ENCODE measurements around the gene NMT1. TPM values are rescaled to one million over a fixed set of nuclear protein-coding genes. Genes with fewer than 3 reads are reported as not detected.

NMT1 gene
- total RNA-seq, 1 experiment from 2014 or later = 103 TPM

- peak; percentile 32 for DNase-seq
- Histone ChIP-seq H3K9me3 (no peaks in the 10 kb centered on the region), H3K27me3 (no peaks in the 10 kb centered on the region), H3K4me3 (peak overlapping the region; percentile 76), H3K36me3 (no peaks in the 10 kb centered on the region)
Observed at GRCh38 chr17:45131616-45132319, 70.7 kb downstream of the NMT1 start.

- H3K36me3 ChIP-seq = no peaks in the 10 kb centered on the region
- no peaks in the 10 kb centered on the region for H3K27me3 ChIP-seq
- no peaks in the 10 kb centered on the region for H3K9me3 ChIP-seq
- peak within 1 kb of the TSS; percentile 76 for H3K4me3 ChIP-seq
- no peak for DNase-seq
Observed at GRCh38 chr17:45132320-45132571, 71.1 kb downstream of the NMT1 start, which contains the start of gene PLCD3. TSS of gene PLCD3 (minus strand) at chr17:45132515. CDS start at chr17:45132410, 105 bp downstream.

GRCh38 chr17:45132572-45133463, 71.7 kb downstream of the NMT1 start:
- no peaks in the 10 kb centered on the region for H3K9me3 ChIP-seq
- DNase-seq = peak; percentile 81
- H3K36me3 ChIP-seq = no peaks in the 10 kb centered on the region
- H3K4me3 ChIP-seq = peak overlapping the region; percentile 76
- H3K27me3 ChIP-seq = no peaks in the 10 kb centered on the region

GRCh38 chr17:45135192-45135977, 74.3 kb downstream of the NMT1 start, which contains the start of gene ACBD4:
TSS of gene ACBD4 (plus strand) at chr17:45135687. CDS start at chr17:45136145, 458 bp downstream.
- peak within 1 kb of the TSS; percentile 60 for H3K4me3 ChIP-seq
- no peaks in the 10 kb centered on the region for H3K36me3 ChIP-seq
- no peaks in the 10 kb centered on the region for H3K9me3 ChIP-seq
- peak; percentile 92 for DNase-seq
- H3K27me3 ChIP-seq = no peaks in the 10 kb centered on the region

DNA sequence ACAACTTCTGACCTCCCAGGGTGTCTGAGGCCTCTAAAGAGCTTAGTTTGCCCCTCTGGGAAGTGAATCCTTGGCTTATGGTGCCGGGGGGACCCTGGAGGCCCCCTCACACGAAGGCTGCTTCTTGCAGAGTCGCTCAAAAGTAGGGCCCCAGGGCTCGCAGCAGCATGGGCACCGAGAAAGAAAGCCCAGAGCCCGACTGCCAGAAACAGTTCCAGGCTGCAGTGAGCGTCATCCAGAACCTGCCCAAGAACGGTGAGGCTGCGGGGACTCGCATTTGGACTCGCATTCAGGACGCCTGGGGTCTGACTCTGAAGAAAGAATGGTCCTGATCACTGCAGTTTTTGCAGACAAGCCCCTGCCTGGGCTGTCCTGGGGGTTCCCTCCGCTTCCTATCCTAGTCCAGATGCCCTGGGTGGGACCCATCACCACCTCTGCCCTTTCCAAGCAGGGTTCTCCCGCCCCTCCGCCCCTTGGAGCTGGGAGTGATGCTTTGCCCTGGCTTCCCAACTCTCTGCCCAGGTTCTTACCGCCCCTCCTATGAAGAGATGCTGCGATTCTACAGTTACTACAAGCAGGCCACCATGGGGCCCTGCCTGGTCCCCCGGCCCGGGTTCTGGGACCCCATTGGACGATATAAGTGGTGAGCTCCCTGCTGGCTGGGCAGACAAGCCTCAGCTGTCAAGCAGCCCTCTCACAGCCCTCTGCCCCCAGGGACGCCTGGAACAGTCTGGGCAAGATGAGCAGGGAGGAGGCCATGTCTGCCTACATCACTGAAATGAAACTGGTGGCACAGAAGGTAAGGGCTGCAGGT, 75.1 kb downstream of the NMT1 start:
- H3K9me3 ChIP-seq = no peaks in the 10 kb centered on the region
- H3K4me3 ChIP-seq = peak overlapping the region; percentile 60
- H3K36me3 ChIP-seq = no peaks in the 10 kb centered on the region
- no peak for DNase-seq
- no peaks in the 10 kb centered on the region for H3K27me3 ChIP-seq

DNA sequence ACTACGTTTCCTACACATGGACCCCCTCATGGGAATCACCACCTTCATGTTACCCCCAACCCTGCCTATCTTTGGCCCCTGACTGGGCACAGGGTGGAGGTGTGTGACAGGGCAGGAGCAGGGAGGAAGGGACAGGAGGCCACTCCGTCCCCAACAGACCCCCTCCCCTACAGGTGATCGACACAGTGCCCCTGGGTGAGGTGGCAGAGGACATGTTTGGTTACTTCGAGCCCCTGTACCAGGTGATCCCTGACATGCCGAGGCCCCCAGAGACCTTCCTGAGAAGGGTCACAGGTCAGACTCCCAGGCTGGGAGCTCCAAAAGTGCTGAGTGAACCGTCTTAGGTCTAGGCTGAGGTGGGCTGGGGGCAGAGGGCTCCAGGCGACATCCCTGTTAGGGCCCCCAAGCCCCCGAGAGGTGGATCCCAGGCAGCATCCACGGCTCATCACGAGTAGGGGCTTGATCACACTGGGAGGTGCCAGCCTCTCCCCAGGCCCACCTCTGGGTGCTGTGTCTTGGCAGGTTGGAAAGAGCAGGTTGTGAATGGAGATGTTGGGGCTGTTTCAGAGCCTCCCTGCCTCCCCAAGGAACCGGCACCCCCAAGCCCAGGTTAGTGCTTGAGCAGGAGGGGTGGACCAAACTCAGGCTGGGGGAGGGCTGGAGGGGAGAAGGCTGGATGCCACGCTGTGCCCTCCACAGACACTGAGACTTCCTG, 75.9 kb downstream of the NMT1 start:
- Histone ChIP-seq H3K27me3 (no peaks in the 10 kb centered on the region), H3K4me3 (no peak overlapping the region)

GRCh38 chr17:45137561-45138305, 76.6 kb downstream of the NMT1 start:
- no peaks in the 10 kb centered on the region for H3K27me3 ChIP-seq
- no peak overlapping the region for H3K4me3 ChIP-seq
- no peak for DNase-seq
- H3K9me3 ChIP-seq = no peaks in the 10 kb centered on the region
- no peaks in the 10 kb centered on the region for H3K36me3 ChIP-seq

More for the DNA sequence above, 75.9 kb downstream of the NMT1 start:
- Histone ChIP-seq H3K36me3 (no peaks in the 10 kb centered on the region), H3K9me3 (no peaks in the 10 kb centered on the region)
- no peak for DNase-seq

DNA sequence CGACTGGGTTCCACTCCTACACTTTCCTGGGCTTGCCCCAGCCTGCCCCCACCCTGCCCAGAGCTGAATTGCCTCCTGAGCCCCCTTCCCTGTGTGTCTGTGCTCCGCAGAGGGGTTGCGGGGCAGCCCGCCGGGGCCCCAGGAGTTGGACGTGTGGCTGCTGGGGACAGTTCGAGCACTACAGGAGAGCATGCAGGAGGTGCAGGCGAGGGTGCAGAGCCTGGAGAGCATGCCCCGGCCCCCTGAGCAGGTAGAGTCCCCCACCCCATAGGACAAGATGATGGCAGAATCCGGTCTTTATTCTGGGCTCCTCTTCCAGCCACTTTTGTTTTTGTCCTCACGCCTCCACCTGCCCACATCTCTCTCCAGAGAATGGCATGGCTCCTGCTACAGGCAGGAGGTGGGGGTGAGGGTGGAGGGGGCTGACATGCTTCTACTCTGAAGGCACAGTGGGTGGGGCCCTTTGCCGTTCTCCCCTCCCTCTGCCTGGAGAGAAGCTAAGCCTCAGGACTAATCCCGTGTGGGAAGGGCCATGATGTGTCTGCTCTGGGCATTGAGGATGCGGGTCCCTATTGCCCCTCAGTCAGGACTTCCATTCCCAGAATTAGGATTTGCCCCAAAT, 77.9 kb downstream of the NMT1 start:
- no peaks in the 10 kb centered on the region for H3K9me3 ChIP-seq
- H3K27me3 ChIP-seq = no peaks in the 10 kb centered on the region
- H3K4me3 ChIP-seq = no peak overlapping the region
- DNase-seq = no peak
- no peaks in the 10 kb centered on the region for H3K36me3 ChIP-seq

DNA sequence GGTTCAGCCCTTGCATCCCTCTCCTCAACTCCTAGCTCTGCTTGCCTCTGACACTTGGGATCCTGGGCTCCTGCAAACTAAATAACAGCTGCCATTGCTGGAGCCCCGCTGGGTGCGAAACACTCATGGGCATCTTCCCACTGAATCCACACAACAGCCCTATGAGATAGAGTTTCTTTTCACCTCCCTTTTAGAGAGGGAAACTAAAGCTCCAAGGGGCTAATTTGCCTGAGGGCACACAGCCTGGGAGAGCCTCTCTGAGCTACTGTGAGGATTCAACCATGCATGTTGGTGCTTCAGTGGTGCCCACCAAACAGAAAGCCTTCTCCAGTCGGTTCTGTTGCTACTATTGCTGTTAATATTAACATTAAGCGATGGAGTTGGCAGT, 78.4 kb downstream of the NMT1 start:
- Histone ChIP-seq H3K4me3 (no peak overlapping the region), H3K27me3 (no peaks in the 10 kb centered on the region), H3K36me3 (no peaks in the 10 kb centered on the region), H3K9me3 (no peaks in the 10 kb centered on the region)
- DNase-seq = no peak

DNA sequence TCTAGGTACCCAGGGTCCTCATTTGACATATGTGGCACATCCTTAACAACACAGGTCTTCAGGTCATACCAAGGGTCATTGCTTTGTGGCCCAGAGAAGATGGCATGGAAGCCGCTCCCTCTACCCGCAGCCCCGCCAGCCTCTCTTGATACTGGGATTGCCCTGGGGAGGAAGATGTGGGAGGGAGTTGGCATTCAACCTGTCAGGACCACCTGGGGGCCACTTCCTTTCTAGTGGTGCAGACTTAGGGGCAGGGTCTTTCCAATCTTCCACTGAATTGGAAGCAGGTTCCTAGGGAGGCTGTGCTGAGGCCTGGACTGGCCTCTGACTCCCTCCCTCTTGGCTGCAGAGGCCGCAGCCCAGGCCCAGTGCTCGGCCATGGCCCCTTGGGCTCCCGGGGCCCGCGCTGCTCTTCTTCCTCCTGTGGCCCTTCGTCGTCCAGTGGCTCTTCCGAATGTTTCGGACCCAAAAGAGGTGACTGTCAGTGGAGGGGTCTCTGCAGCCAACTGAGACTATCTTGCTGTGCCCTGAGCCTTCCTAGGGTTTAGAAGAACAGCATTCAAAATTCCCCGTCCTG, 82.1 kb downstream of the NMT1 start:
- Histone ChIP-seq H3K9me3 (no peaks in the 10 kb centered on the region), H3K4me3 (no peak overlapping the region), H3K36me3 (no peaks in the 10 kb centered on the region), H3K27me3 (no peaks in the 10 kb centered on the region)
- no peak for DNase-seq

- H3K9me3 ChIP-seq = no peaks in the 10 kb centered on the region
- H3K4me3 ChIP-seq = peak overlapping the region; percentile 29
- H3K27me3 ChIP-seq = no peaks in the 10 kb centered on the region
- no peaks in the 10 kb centered on the region for H3K36me3 ChIP-seq
- peak; percentile 81 for DNase-seq
Observed at GRCh38 chr17:45143767-45144198, 82.7 kb downstream of the NMT1 start.

DNA sequence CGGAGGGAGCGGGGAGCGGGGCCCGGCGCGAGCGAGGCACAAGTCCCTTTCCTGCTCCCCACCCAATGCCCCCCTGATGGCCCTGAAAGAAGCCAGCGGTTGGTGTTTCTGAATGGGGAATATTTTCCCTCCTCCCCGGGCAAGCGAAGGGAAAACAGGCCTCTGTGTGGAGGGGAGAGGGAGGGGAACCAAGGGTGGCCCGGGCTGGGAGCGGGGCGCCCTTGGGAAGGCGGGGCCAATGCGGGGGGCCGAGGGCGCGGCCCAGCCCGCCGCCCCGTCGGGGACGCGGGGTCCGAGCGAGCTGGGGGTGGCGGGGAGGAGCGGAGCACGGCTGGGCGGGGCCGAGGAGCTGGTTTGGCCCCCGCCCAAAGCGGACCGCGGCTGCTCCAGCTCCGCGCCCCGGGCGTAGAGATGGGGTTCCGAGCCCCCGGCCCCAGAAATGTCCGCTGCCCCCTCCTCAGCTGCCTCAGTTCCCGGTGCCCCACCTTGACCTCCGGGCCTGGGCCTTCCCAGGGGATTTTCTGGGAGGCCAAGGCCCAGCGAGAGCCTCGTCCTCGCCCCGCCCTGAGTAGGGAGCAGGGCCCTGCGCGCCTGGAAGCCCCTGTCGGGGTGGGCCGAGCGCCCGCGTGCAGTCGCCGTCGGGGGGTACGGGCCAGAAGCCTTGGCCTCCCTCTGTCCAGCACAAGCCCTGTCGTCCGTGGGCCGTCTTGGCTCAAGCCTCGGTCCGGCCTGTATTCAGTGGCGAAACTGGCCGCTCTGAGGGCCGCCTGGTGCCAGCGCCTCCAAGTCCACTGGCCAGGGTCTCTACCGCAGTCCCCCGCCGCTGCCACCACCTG, 83.3 kb downstream of the NMT1 start:
- H3K27me3 ChIP-seq = no peaks in the 10 kb centered on the region
- H3K9me3 ChIP-seq = no peaks in the 10 kb centered on the region
- H3K36me3 ChIP-seq = no peaks in the 10 kb centered on the region
- H3K4me3 ChIP-seq = peak overlapping the region; percentile 29
- no peak for DNase-seq

- Histone ChIP-seq H3K4me3 (no peak overlapping the region), H3K27me3 (no peaks in the 10 kb centered on the region), H3K9me3 (no peaks in the 10 kb centered on the region), H3K36me3 (peaks cover 4% of the 10 kb centered on the region; the same call in 1 of the 2 replicates)
- no peak for DNase-seq
Observed at GRCh38 chr17:45145035-45145389, 83.9 kb downstream of the NMT1 start.

GRCh38 chr17:45146166-45146565, 85.0 kb downstream of the NMT1 start:
- Histone ChIP-seq H3K4me3 (no peak overlapping the region), H3K9me3 (no peaks in the 10 kb centered on the region), H3K36me3 (peaks cover 14% of the 10 kb centered on the region), H3K27me3 (no peaks in the 10 kb centered on the region)
- DNase-seq = no peak

Data from MG63 (cell line).